NAMALWA (cell line): ENCODE results near the gene CCDC73.

Experiments used
- DNase-seq: peaks from one replicate; pipeline ENCODE4 v3.0.0-alpha.2; 2015; ENCODE audit warnings: low spot score

The CCDC73 gene

GRCh38 chr11:32586576-32587190 lies 207.8 kb downstream of the CCDC73 start:
- DNase-seq = peak; percentile 72

GRCh38 chr11:32584921-32585320 lies 209.5 kb downstream of the CCDC73 start:
- peak; percentile 9 for DNase-seq

DNA sequence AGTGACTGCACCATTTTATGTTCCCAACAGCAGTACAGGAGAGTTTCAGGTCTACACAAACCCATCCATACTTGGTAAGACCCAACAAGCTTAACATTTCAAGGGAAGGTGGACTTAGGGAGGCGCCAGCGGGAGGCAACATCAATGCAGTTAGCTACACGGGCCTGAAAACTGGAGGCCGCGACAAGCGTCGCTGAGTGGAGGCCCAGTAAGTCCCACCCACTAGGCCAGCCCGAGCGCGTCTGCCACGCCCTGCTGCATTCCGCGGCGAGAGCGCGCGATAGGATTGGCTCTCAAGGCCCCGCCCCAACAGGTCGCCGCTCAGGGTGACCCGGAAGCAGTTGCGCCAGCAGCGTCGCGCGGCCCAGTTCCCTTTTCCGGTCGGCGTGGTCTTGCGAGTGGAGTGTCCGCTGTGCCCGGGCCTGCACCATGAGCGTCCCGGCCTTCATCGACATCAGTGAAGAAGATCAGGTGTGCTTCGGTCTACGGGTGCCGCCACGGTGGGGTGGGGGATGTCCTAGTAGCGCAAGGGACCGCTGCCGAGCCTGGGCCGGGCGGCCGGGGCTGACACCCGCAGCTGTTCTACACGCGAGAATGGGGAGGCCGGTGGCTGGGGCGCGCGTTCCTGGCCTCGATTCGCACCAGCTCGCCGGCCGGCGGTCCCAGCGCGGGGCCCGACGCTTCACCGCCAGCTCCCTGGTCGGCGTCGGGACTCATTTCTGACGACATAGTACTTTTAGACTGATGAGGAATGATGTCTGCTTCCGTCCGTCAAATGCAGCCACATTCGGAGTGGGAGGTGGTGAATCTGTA lies 210.8 kb downstream of the CCDC73 start, which contains the start of gene EIF3M:
Gene EIF3M (plus strand): TSS at position 373 of the 813 bp plus-strand sequence. CDS start 57 bp downstream, at position 430.
- DNase-seq = peak; percentile 96

DNA sequence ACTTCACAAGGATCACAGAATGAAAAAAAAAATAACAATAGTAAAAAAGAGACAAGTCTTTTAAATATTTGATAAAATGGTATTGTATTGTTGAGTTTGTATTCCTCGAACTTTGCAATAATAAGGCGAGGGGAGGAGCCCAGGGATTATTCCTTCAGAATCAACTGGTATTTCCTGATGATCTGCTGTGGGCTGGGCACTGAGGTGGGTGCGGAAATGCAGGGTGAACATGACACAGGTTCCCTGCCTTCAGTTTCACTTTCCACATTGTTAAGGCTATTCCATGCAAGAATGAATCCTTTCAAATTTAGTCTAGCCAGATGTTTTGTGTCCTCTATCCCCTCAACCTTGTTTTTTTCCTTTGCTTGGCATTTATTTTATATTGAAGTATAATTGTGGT lies 212.9 kb downstream of the CCDC73 start:
- DNase-seq = no peak

DNA sequence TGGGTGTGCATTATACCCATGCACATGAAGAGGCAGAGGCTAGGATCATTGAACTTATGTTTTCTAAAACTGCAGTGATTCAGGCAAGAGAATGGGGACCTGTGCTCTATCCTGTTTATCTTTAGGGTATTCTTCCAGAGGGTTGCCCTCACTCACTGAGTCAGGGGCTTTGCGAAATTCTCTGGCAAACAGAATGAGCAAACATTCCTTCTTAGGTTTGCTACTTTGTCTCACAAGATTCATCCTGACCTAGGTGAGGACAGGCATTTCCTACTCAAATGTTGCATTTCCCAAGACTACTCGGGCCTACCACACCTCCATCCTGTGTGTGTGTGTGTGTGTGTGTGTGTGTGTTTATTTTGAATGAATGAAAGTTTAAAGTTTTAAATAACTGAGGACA lies 213.5 kb downstream of the CCDC73 start:
- DNase-seq = no peak

- DNase-seq = no peak
Measured at GRCh38 chr11:32576456-32576855, 218.0 kb downstream of the CCDC73 start.

DNA sequence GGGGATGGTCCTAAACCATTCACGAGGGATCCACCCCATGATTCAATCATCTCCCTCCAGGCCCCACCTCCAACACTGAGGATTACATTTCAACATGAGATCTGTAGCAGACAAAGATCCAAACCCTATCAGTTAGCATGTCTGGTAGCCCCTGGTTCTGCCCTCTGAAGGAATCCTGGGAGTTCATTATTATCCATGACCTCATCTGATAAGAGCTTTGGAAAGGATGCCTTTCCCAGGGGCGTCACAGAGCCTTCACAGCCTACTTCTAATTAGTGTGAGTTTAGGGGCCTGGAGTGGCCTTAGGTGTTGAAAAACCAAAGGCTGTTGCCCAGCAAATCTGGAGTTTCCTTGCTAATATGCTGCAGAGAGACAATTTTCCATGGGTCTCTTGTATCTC lies 219.4 kb downstream of the CCDC73 start:
- DNase-seq = no peak

- DNase-seq = no peak
Measured at GRCh38 chr11:32574421-32574820, 220.0 kb downstream of the CCDC73 start.

GRCh38 chr11:32573228-32573627 lies 221.2 kb downstream of the CCDC73 start:
- DNase-seq = no peak

DNA sequence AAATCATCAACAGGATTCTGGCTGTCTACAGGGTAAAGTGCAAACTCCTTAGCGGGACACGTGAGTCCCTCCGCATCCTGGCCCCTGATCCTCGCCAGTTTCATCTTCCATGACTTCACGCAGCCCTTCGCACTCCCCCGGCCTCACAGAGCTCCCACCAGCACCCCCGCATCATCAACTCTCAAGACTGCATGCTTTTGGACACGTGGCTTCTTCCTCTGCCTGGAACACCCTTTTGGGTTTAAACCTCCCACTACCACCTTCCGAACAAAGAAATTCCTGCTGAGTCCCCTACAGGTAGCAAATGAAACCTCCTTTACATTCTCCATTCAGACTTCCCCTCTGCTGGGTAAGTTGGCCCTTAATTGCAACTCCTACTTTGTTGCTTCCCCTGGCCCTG lies 223.4 kb downstream of the CCDC73 start:
- no peak for DNase-seq

- no peak for DNase-seq
Measured at GRCh38 chr11:32569313-32569881, 225.1 kb downstream of the CCDC73 start.

DNA sequence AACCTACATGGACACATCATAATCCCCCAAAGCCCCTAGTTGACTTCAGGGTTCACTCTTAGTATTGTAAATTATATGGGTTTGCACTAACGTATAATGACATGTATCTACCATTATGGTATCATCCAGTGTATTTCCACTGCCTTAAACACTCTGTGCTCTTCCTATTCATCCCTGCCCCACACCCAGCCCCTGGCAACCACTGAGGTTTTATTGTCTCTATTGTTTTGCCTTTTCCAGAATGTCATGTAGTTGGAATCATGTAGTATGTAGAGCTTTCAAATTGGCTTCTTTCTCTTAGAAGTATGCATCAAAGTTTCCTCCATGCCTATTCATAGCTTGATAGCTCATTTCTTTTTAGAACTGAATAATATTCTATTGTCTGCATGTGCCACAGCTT lies 227.3 kb downstream of the CCDC73 start:
- DNase-seq = no peak

- DNase-seq = no peak
Measured at GRCh38 chr11:32566517-32566916, 227.9 kb downstream of the CCDC73 start.

- DNase-seq = no peak
Measured at GRCh38 chr11:32563600-32563959, 230.9 kb downstream of the CCDC73 start.

- no peak for DNase-seq
Measured at GRCh38 chr11:32562839-32563599, 231.4 kb downstream of the CCDC73 start.

GRCh38 chr11:32561835-32562234 lies 232.6 kb downstream of the CCDC73 start:
- DNase-seq = no peak

DNA sequence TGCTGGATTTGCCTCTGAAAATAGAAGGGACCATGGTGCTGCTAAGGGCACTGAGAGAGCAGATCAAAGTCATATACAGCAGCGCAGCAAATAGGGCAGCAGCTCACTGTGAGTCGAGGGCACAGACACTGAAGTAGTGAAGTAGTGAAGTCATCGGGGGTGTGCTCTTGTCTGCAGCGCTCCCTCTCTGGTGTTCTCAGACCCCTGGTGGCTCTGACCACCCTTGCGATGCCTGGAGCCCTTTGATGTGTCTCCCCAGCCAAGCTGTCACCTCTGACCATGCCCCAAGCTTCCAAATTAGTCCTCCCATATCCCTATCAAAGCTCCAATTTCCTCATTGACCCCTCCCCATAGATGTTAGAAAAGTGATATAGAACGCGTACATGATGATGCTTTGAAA lies 238.6 kb downstream of the CCDC73 start:
- DNase-seq = no peak

DNA sequence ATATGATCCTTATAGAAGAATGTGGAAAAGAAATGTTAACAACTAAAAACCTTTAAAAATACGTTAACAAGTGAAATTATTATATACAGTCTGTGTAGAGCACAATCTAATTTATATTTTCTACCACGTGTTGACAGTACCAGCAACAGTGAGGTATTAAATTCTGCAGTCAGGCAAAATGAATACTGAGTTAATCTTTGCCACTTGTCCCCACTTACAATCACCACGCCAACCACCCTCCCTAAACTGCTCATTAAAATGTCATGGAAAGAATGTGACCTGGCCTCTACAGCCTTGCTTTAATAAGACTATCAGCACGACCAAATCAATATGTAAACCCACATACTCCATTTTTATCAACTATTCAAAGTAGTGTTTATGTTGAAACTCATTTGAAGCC lies 239.4 kb downstream of the CCDC73 start:
- DNase-seq = no peak
